ENCODE measurements around the gene CD101.

DNA sequence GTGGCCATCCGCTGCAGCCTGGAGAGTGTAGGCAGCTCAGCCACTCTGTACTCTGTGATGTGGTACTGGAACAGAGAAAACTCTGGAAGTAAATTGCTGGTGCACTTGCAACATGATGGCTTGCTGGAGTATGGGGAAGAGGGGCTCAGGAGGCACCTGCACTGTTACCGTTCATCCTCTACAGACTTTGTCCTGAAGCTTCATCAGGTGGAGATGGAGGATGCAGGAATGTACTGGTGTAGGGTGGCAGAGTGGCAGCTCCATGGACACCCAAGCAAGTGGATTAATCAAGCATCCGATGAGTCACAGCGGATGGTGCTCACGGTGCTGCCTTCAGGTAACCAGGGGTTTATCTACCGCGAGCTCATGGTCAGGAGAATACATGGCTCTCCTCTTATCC, 24.0 kb downstream of the CD101 start:
- TF ChIP-seq POLR2A (IDR thresholded peaks at IDR 0.05): no peak
- TF ChIP-seq, protein P1, sequence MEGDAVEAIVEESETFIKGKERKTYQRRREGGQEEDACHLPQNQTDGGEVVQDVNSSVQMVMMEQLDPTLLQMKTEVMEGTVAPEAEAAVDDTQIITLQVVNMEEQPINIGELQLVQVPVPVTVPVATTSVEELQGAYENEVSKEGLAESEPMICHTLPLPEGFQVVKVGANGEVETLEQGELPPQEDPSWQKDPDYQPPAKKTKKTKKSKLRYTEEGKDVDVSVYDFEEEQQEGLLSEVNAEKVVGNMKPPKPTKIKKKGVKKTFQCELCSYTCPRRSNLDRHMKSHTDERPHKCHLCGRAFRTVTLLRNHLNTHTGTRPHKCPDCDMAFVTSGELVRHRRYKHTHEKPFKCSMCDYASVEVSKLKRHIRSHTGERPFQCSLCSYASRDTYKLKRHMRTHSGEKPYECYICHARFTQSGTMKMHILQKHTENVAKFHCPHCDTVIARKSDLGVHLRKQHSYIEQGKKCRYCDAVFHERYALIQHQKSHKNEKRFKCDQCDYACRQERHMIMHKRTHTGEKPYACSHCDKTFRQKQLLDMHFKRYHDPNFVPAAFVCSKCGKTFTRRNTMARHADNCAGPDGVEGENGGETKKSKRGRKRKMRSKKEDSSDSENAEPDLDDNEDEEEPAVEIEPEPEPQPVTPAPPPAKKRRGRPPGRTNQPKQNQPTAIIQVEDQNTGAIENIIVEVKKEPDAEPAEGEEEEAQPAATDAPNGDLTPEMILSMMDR (IDR thresholded peaks at IDR 0.05 in 8 of 11, conservative IDR thresholded peaks at IDR 0.05 in 3 of 11): no peak

All from spleen (tissue), 7 donors.